ENCODE measurements around the gene AICDA. TPM values are rescaled to one million over a fixed set of nuclear protein-coding genes. Genes with fewer than 3 reads are reported as not detected.

Gene AICDA
- total and polyA plus RNA-seq, 2 experiments from 2014 or later, result 0.31 TPM; not detected in 1

DNA sequence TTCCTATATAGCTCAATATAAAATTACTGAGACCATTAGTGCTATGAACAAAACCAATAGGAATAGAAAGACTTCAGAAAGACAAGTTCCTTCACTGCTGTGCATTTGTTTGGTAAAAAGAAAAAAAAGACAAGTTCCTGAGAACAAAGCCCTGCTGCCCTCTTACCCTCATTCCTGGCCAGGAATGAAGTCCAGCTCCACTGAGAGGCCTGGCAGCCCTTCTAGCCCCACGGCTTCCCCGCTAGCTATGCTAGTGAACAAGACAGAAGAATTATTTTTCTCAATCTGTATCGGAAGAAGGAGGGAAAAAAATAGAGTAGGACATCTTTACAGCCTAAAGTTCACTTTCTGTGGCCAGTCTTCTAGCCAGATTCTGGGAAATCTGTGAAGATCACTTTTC lies 48.4 kb upstream of the AICDA start (continued):
- TF ChIP-seq, protein P1, sequence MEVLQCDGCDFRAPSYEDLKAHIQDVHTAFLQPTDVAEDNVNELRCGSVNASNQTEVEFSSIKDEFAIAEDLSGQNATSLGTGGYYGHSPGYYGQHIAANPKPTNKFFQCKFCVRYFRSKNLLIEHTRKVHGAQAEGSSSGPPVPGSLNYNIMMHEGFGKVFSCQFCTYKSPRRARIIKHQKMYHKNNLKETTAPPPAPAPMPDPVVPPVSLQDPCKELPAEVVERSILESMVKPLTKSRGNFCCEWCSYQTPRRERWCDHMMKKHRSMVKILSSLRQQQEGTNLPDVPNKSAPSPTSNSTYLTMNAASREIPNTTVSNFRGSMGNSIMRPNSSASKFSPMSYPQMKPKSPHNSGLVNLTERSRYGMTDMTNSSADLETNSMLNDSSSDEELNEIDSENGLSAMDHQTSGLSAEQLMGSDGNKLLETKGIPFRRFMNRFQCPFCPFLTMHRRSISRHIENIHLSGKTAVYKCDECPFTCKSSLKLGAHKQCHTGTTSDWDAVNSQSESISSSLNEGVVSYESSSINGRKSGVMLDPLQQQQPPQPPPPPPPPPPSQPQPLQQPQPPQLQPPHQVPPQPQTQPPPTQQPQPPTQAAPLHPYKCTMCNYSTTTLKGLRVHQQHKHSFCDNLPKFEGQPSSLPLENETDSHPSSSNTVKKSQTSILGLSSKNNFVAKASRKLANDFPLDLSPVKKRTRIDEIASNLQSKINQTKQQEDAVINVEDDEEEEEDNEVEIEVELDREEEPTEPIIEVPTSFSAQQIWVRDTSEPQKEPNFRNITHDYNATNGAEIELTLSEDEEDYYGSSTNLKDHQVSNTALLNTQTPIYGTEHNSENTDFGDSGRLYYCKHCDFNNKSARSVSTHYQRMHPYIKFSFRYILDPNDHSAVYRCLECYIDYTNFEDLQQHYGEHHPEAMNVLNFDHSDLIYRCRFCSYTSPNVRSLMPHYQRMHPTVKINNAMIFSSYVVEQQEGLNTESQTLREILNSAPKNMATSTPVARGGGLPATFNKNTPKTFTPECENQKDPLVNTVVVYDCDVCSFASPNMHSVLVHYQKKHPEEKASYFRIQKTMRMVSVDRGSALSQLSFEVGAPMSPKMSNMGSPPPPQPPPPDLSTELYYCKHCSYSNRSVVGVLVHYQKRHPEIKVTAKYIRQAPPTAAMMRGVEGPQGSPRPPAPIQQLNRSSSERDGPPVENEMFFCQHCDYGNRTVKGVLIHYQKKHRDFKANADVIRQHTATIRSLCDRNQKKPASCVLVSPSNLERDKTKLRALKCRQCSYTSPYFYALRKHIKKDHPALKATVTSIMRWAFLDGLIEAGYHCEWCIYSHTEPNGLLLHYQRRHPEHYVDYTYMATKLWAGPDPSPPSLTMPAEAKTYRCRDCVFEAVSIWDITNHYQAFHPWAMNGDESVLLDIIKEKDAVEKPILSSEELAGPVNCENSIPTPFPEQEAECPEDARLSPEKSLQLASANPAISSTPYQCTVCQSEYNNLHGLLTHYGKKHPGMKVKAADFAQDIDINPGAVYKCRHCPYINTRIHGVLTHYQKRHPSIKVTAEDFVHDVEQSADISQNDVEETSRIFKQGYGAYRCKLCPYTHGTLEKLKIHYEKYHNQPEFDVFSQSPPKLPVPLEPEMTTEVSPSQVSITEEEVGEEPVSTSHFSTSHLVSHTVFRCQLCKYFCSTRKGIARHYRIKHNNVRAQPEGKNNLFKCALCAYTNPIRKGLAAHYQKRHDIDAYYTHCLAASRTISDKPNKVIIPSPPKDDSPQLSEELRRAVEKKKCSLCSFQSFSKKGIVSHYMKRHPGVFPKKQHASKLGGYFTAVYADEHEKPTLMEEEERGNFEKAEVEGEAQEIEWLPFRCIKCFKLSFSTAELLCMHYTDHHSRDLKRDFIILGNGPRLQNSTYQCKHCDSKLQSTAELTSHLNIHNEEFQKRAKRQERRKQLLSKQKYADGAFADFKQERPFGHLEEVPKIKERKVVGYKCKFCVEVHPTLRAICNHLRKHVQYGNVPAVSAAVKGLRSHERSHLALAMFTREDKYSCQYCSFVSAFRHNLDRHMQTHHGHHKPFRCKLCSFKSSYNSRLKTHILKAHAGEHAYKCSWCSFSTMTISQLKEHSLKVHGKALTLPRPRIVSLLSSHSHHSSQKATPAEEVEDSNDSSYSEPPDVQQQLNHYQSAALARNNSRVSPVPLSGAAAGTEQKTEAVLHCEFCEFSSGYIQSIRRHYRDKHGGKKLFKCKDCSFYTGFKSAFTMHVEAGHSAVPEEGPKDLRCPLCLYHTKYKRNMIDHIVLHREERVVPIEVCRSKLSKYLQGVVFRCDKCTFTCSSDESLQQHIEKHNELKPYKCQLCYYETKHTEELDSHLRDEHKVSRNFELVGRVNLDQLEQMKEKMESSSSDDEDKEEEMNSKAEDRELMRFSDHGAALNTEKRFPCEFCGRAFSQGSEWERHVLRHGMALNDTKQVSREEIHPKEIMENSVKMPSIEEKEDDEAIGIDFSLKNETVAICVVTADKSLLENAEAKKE (CRISPR knock-in tag; IDR thresholded peaks at IDR 0.05), result no peak
- no peak for TF ChIP-seq CREB1 (CRISPR knock-in tag; IDR thresholded peaks at IDR 0.05; ENCODE audit: low read depth)
- TF ChIP-seq, protein P2, sequence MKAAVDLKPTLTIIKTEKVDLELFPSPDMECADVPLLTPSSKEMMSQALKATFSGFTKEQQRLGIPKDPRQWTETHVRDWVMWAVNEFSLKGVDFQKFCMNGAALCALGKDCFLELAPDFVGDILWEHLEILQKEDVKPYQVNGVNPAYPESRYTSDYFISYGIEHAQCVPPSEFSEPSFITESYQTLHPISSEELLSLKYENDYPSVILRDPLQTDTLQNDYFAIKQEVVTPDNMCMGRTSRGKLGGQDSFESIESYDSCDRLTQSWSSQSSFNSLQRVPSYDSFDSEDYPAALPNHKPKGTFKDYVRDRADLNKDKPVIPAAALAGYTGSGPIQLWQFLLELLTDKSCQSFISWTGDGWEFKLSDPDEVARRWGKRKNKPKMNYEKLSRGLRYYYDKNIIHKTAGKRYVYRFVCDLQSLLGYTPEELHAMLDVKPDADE (IDR thresholded peaks at IDR 0.05), result no peak

DNA sequence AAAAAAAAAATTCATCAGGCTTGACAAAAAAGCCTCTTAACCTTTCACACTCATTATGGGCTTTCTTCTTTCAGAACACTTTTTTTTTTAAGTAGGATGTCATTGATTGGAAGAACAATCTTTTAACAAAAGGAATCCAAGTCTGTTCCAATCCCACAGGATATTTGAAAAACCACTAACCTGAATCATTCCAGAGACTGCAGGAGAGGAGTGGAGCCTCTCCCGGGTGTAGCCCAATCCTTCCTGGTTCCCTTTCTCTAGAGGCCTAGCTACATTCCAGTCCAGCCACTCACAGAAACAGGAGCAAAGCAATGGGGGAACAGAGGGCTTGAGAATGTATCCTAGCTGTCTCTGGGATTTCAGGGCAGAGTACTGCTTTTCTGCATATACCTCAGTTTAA lies 45.7 kb upstream of the AICDA start:
- no peak overlapping the region for H3K4me2 ChIP-seq
- Mint-ChIP-seq H3K4me3 (no peak overlapping the region), H3K27me3 (ENCODE audit: insufficient read depth, low read depth, poor library complexity) (peaks cover 5% of the 10 kb centered on the region), H3K36me3 (ENCODE audit: low read depth) (no peaks in the 10 kb centered on the region), H3K27ac (peak overlapping the region; percentile 39; the same call in 1 of the 2 replicates), H3K4me1 (peaks cover 3% of the 10 kb centered on the region; the same call in 1 of the 3 replicates), H3K9me3 (no peaks in the 10 kb centered on the region)
- no peak overlapping the region for H3K4me3 ChIP-seq
- no peaks in the 10 kb centered on the region for H3F3A ChIP-seq (replicated peaks; ENCODE audit: low read depth)
- no peak overlapping the region; the same call in 1 of the 2 replicates for H3K27ac ChIP-seq (ENCODE audit: low read depth)
- peak; percentile 49 for DNase-seq (ENCODE audit: low spot score)
- no peaks in the 10 kb centered on the region for H3K79me2 ChIP-seq (replicated peaks; ENCODE audit: insufficient read depth)
- no peaks in the 10 kb centered on the region for H3K36me3 ChIP-seq (ENCODE audit: insufficient read depth)
- peaks cover 12% of the 10 kb centered on the region; the same call in 1 of the 2 replicates for H3K4me1 ChIP-seq (ENCODE audit: insufficient read depth)
- peak overlapping the region; percentile 25 for H2AFZ ChIP-seq
- H3K27me3 ChIP-seq (ENCODE audit: insufficient read depth), result no peaks in the 10 kb centered on the region
- 0 out of 2 replicates have a peak, but pooled peaks cover 3% of the 10 kb centered on the region for H3K9me2 ChIP-seq (ENCODE audit: insufficient read depth)
- H4K20me1 ChIP-seq (replicated peaks; ENCODE audit: insufficient read depth), result no peaks in the 10 kb centered on the region
- peak; percentile 76 for ATAC-seq
- TF ChIP-seq ZNF331 (CRISPR knock-in tag; IDR thresholded peaks at IDR 0.05; ENCODE audit: low read depth) (no peak), JUNB (IDR thresholded peaks at IDR 0.05; ENCODE audit: unreplicated experiment) (no peak), STAT1 (IDR thresholded peaks at IDR 0.05; ENCODE audit: unreplicated experiment) (no peak), ZNF114 (CRISPR knock-in tag; IDR thresholded peaks at IDR 0.05) (no peak)
- TF ChIP-seq, protein P3, sequence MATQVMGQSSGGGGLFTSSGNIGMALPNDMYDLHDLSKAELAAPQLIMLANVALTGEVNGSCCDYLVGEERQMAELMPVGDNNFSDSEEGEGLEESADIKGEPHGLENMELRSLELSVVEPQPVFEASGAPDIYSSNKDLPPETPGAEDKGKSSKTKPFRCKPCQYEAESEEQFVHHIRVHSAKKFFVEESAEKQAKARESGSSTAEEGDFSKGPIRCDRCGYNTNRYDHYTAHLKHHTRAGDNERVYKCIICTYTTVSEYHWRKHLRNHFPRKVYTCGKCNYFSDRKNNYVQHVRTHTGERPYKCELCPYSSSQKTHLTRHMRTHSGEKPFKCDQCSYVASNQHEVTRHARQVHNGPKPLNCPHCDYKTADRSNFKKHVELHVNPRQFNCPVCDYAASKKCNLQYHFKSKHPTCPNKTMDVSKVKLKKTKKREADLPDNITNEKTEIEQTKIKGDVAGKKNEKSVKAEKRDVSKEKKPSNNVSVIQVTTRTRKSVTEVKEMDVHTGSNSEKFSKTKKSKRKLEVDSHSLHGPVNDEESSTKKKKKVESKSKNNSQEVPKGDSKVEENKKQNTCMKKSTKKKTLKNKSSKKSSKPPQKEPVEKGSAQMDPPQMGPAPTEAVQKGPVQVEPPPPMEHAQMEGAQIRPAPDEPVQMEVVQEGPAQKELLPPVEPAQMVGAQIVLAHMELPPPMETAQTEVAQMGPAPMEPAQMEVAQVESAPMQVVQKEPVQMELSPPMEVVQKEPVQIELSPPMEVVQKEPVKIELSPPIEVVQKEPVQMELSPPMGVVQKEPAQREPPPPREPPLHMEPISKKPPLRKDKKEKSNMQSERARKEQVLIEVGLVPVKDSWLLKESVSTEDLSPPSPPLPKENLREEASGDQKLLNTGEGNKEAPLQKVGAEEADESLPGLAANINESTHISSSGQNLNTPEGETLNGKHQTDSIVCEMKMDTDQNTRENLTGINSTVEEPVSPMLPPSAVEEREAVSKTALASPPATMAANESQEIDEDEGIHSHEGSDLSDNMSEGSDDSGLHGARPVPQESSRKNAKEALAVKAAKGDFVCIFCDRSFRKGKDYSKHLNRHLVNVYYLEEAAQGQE (IDR thresholded peaks at IDR 0.05; ENCODE audit: unreplicated experiment), result no peak

Data from GM23338 (cell line).